ENCODE measurements around the gene MFAP5. TPM values are rescaled to one million over a fixed set of nuclear protein-coding genes. Genes with fewer than 3 reads are reported as not detected.

MFAP5 gene
- polyA plus RNA-seq, 2 of the 4 experiments (the other 2 are of a cell fraction): 0.40 TPM

DNA sequence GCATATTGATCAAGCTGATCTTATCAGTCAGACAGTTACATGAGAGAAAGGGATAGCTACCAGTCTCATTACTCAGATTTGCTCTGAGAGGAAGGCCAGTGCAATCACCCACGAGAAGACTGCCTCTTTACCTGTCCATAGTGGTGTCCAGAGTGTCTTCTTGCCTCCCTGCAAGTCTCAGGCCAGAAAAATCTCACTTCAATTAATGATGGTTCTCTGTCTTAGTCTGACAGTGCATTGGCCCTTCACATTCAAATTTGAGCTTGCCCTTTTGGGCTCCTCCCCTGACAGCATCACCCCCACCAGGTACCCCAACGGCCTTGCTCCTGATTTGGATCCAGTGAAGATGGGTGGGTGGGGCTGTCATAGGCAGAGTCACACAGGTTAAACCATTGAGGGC lies 50.0 kb downstream of the MFAP5 start, which contains the start of gene AICDA (continued):
- TF ChIP-seq, protein P1, sequence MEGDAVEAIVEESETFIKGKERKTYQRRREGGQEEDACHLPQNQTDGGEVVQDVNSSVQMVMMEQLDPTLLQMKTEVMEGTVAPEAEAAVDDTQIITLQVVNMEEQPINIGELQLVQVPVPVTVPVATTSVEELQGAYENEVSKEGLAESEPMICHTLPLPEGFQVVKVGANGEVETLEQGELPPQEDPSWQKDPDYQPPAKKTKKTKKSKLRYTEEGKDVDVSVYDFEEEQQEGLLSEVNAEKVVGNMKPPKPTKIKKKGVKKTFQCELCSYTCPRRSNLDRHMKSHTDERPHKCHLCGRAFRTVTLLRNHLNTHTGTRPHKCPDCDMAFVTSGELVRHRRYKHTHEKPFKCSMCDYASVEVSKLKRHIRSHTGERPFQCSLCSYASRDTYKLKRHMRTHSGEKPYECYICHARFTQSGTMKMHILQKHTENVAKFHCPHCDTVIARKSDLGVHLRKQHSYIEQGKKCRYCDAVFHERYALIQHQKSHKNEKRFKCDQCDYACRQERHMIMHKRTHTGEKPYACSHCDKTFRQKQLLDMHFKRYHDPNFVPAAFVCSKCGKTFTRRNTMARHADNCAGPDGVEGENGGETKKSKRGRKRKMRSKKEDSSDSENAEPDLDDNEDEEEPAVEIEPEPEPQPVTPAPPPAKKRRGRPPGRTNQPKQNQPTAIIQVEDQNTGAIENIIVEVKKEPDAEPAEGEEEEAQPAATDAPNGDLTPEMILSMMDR (IDR thresholded peaks at IDR 0.05): no peak
- TF ChIP-seq, protein P2, sequence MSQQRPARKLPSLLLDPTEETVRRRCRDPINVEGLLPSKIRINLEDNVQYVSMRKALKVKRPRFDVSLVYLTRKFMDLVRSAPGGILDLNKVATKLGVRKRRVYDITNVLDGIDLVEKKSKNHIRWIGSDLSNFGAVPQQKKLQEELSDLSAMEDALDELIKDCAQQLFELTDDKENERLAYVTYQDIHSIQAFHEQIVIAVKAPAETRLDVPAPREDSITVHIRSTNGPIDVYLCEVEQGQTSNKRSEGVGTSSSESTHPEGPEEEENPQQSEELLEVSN (IDR thresholded peaks at IDR 0.05; ENCODE audit: borderline replicate concordance, low read depth): no peak
- TF ChIP-seq, protein P3, sequence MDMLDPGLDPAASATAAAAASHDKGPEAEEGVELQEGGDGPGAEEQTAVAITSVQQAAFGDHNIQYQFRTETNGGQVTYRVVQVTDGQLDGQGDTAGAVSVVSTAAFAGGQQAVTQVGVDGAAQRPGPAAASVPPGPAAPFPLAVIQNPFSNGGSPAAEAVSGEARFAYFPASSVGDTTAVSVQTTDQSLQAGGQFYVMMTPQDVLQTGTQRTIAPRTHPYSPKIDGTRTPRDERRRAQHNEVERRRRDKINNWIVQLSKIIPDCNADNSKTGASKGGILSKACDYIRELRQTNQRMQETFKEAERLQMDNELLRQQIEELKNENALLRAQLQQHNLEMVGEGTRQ (IDR thresholded peaks at IDR 0.05): no peak
- no peak for TF ChIP-seq POLR2AphosphoS2 (conservative IDR thresholded peaks at IDR 0.05; ENCODE audit: low read length)
- TF ChIP-seq, protein P4, sequence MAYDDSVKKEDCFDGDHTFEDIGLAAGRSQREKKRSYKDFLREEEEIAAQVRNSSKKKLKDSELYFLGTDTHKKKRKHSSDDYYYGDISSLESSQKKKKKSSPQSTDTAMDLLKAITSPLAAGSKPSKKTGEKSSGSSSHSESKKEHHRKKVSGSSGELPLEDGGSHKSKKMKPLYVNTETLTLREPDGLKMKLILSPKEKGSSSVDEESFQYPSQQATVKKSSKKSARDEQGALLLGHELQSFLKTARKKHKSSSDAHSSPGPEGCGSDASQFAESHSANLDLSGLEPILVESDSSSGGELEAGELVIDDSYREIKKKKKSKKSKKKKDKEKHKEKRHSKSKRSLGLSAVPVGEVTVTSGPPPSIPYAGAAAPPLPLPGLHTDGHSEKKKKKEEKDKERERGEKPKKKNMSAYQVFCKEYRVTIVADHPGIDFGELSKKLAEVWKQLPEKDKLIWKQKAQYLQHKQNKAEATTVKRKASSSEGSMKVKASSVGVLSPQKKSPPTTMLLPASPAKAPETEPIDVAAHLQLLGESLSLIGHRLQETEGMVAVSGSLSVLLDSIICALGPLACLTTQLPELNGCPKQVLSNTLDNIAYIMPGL (CRISPR knock-in tag; IDR thresholded peaks at IDR 0.05; ENCODE audit: borderline replicate concordance): no peak
- no peak for TF ChIP-seq JUNB (IDR thresholded peaks at IDR 0.05)
- no peak for TF ChIP-seq CHD2 (IDR thresholded peaks at IDR 0.05; ENCODE audit: low read length, partially characterized antibody)

DNA sequence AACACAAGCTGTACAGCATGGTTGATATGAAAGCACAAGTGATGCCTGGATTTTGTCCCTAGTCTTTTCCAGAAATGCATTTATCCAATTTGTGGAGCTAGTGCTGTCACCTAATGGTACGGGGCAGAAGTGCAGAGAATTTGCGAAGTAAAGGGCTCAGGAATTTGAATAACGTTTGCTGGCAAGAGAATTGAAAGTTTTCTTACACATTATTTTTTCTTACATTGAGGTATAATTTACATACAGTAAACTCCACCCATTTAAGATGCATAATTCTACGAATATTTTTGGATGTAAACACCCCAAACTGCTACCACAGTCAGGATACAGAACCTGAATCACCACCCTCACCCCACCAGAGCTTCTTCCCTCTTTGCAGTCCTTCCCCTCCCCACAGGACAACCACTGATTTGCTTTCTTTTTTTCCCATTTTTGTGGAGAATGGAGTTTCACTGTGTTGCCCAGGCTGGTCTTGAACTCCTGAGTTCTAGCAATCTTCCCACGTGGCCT lies 53.5 kb downstream of the MFAP5 start:
- Histone ChIP-seq H3K4me3 (no peak overlapping the region), H3K27ac (peak overlapping the region; percentile 52 to 67; a peak in 5 of 6 replicates), H3K4me2 (peak overlapping the region; percentile 69), H3K4me1 (peaks cover 6% of the 10 kb centered on the region; the same call in 1 of the 3 replicates), H3K9me3 (no peaks in the 10 kb centered on the region)
- TF ChIP-seq TP53 (CRISPR knock-in tag; IDR thresholded peaks at IDR 0.05) (no peak), SREBF2 (IDR thresholded peaks at IDR 0.05) (no peak), RAD21 (conservative IDR thresholded peaks at IDR 0.05 in 1 of 2, IDR thresholded peaks at IDR 0.05 in 1 of 2) (peak; percentile 63 to 77), SMC3 (IDR thresholded peaks at IDR 0.05) (peak; percentile 46; the same call in 2 of the 3 replicates)
- TF ChIP-seq, protein P1 (IDR thresholded peaks at IDR 0.05): peak; percentile 28; the same call in 2 of the 3 replicates
- peak; percentile 7 for FAIRE-seq
- ChIA-PET CTCF (interaction anchor here (0.6 to 7.0 kb wide), 23 partner anchors 9 to 209 kb away, joined by 3 to 68 read pairs (median 4); no protein-coding TSS in a partner anchor), POLR2A (no interaction called here)
- peak; percentile 77 to 86; a peak in 5 of 6 replicates for ATAC-seq
- WGBS (ENCODE audit: missing lambda C conversion rate): 10% methylated on average over 5 of the region's 5 CpGs
- peak; percentile 47 to 60 for DNase-seq (ENCODE audit: low read depth in 1 of 2, low spot score in 1 of 2)

DNA sequence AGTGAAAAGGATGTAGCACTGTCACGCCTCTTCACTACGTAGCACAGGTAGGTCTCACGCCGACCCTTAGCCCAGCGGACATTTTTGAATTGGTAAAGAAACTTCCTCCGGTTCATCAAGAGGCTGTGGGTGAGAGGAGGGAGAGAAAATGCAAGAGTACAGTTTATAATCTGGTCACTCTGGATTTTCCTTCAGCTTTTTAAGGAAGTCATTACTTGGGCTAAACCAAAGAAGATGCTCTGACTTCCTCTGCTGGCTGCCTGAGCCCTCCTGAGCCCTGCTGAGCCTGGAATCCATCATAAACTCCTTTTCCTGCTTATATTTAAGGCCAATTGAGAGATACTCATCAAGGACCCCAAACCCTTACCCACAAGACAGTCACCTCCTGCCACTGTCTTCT lies 55.7 kb downstream of the MFAP5 start:
- Histone ChIP-seq H3K4me2 (no peak overlapping the region), H3K27ac (no peak overlapping the region), H3K4me3 (no peak overlapping the region), H3K4me1 (peaks cover 6% of the 10 kb centered on the region; the same call in 1 of the 3 replicates), H3K9me3 (no peaks in the 10 kb centered on the region)
- TF ChIP-seq CBX2 (IDR thresholded peaks at IDR 0.05; ENCODE audit: borderline replicate concordance, low read depth): no peak
- WGBS (ENCODE audit: missing lambda C conversion rate): 81% methylated on average over 6 of the region's 6 CpGs
- DNase-seq (ENCODE audit: low read depth in 1 of 2, low spot score in 1 of 2) (no peak), FAIRE-seq (no peak), ATAC-seq (no peak)
- CTCF ChIA-PET: interaction anchor here (0.8 kb wide), 1 partner anchor 63 kb away, joined by 3 read pairs; no protein-coding TSS in a partner anchor
- POLR2A ChIA-PET: no interaction called here

Data from A549 (cell line).